Measurements from ENCODE around the gene COX10.

DNA sequence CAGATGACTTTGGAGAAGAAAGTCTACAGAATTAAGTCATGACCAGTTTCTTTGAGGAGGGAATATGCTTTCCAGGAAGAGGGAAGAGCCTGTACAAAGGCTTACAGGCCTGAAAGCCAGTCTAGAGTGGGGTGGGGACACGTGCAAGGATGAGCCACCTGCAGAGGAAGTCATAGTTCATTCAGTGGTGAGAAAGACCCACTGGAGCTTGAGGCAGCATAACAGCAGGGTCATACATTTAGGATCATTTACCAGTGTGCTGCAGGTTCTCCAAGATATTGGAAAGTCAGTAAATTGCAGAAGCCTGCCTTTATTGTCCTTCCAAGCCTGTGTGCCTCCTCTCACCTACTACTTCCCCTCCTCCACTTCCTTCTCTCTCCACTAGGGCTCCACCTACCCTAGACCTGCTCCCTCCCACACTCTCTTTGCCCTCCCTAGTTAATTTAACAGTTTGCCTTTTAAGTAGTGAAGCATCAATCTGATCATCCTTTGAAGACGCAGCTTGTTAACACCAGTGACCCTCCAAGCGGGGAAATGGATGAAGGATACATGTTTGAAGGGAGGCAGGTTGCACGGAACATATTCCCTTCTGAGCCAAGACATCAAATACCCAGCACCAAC, 127.2 kb downstream of the COX10 start:
- TF ChIP-seq, protein P1, sequence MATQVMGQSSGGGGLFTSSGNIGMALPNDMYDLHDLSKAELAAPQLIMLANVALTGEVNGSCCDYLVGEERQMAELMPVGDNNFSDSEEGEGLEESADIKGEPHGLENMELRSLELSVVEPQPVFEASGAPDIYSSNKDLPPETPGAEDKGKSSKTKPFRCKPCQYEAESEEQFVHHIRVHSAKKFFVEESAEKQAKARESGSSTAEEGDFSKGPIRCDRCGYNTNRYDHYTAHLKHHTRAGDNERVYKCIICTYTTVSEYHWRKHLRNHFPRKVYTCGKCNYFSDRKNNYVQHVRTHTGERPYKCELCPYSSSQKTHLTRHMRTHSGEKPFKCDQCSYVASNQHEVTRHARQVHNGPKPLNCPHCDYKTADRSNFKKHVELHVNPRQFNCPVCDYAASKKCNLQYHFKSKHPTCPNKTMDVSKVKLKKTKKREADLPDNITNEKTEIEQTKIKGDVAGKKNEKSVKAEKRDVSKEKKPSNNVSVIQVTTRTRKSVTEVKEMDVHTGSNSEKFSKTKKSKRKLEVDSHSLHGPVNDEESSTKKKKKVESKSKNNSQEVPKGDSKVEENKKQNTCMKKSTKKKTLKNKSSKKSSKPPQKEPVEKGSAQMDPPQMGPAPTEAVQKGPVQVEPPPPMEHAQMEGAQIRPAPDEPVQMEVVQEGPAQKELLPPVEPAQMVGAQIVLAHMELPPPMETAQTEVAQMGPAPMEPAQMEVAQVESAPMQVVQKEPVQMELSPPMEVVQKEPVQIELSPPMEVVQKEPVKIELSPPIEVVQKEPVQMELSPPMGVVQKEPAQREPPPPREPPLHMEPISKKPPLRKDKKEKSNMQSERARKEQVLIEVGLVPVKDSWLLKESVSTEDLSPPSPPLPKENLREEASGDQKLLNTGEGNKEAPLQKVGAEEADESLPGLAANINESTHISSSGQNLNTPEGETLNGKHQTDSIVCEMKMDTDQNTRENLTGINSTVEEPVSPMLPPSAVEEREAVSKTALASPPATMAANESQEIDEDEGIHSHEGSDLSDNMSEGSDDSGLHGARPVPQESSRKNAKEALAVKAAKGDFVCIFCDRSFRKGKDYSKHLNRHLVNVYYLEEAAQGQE (IDR thresholded peaks at IDR 0.05; ENCODE audit: insufficient read depth in 1 of 2, low read depth in 2 of 2, low read length in 2 of 2), result no peak
- TF ChIP-seq TAF1 (IDR thresholded peaks at IDR 0.05; ENCODE audit: borderline replicate concordance, insufficient read depth, low read length), result no peak
- no peak for TF ChIP-seq POLR2AphosphoS5 (IDR thresholded peaks at IDR 0.05; ENCODE audit: low read depth, low read length)
- no peak for TF ChIP-seq SIN3A (IDR thresholded peaks at IDR 0.05; ENCODE audit: borderline replicate concordance, insufficient read depth, low read length)
- no peak for TF ChIP-seq FOXP2 (optimal IDR thresholded peaks at IDR 0.05; ENCODE audit: borderline replicate concordance, extremely low read depth, extremely low read length, insufficient read depth)
